Activated CD4-positive, alpha-beta T cell treated with anti-CD3 and anti-CD28 coated beads, Interleukin-10, Interleukin-2, amounts not matched to agents 100 ng/mL and 50 ng/mL, durations not matched to agents 16 hours and 8 hours (primary cell): ENCODE data around the gene EXOC5.

Source experiments
- DNase-seq: peaks from one replicate; pipeline ENCODE4 v3.0.0-alpha.2; 2020

Gene EXOC5

GRCh38 chr14:57161583-57162234 lies 107.0 kb downstream of the EXOC5 start:
- DNase-seq = no peak

- DNase-seq = no peak
Measured at GRCh38 chr14:57160333-57160732, 108.4 kb downstream of the EXOC5 start.

- no peak for DNase-seq
Measured at GRCh38 chr14:57153286-57153685, 115.4 kb downstream of the EXOC5 start.
